GM10266 (cell line): ENCODE measurements around the gene ZBED3.
A peak's percentile ranks its signal among the peaks of the same experiment; 100 is the strongest.

Source experiments
- DNase-seq: peaks from one replicate; pipeline ENCODE4 v3.0.0; 2012; ENCODE audit errors: extremely low spot score
- CTCF ChIP-seq: IDR thresholded peaks from 2 replicates; pipeline ENCODE4 v1.5.1; 2012; ENCODE audit warnings: mild to moderate bottlenecking, low read depth; ENCODE audit not compliant: control insufficient read depth, insufficient read depth; ENCODE audit errors: missing control alignments

ZBED3 gene

DNA sequence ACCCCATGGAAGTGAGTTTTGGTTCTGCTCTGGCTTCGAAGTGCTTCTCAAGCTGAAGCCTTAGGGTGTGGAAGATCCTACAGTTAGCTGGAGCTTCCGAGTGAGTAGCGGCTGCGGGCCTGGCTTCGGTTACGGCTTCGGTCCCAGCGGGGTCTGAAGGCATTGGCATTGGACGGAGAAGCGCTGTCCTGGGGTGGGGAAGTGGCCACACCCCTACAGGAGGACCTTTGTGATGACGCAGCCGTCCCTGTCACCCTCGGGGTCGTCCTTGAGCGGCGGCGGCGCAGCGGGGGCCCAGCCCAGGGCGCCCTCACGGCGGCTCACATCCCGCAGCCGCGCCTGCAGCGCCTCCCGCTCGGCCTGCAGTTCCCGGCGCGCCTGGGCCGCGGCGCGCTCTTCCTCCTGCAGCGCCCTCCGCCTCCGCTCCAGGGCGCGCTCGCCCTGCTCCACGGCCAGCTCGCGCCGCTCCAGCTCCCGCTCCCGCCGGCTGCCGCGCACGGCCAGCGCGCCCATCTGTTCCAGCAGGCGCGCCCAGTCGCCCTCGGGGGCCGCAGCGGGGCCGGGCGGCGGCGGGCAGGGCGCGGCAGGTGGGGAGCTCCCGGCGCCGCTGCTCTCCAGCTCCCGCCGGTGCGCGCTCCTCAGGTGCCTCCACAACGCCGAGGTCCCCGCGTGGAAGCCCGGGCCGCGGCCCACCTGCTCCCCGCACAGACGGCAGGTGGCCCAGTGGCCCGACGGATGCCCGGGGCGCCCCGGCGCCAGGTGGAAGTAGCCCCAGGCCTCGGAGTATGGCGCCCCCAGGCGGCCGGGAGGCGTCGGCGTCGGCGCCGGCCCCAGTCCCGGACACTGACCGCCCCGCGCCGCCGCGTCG is 9.9 kb downstream of the ZBED3 start:
- TF ChIP-seq CTCF = peak; percentile 83
- DNase-seq = peak; percentile 91

GRCh38 chr5:77074745-77075144 is 12.3 kb downstream of the ZBED3 start:
- no peak for DNase-seq
- no peak for TF ChIP-seq CTCF

DNA sequence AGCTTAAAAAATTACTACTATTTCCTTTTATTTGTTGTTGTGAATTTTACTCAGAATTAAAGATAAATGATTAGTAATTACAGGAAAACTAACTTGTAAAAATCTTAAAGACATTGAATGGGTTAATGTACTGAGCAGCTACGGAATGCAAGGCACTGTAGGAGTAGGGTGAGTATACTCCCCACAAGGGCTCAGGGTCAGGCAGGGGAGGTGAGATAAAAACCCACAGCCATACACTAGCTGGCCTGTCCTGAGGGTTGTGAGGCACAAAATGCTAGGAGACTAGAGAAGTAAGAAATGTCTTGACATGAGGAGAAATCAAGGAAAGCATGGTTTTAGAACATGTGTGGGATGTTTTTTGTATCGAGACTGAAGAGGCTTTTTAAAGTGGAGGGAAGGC is 13.4 kb downstream of the ZBED3 start:
- TF ChIP-seq CTCF = no peak
- no peak for DNase-seq

GRCh38 chr5:77066823-77067442 is 20.2 kb downstream of the ZBED3 start:
- no peak for DNase-seq
- no peak for TF ChIP-seq CTCF

DNA sequence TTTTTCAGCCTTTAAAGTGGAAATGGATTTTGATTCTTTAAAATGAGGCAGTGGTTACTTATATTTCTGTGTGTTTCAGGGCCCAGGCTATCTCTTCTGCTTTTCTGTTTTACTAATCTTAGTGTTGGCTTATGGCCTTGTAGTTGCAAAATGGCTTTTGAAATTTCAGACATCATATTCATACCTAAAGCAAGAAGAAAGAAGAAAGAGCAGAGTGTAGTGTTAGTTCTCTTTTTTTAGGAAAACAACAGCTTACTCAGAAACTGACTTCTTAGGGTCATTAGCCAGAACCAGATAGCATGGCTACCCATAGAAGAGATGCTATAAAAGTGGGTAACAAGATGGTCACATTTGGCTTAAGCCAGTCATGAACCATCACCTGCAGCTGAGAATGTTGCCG is 20.9 kb downstream of the ZBED3 start:
- no peak for TF ChIP-seq CTCF
- no peak for DNase-seq

- TF ChIP-seq CTCF = no peak
- DNase-seq = no peak
These were observed 21.8 kb downstream of the ZBED3 start for GRCh38 chr5:77065256-77065655.

- TF ChIP-seq CTCF = no peak
- DNase-seq = no peak
These were observed 23.0 kb downstream of the ZBED3 start for GRCh38 chr5:77064040-77064439.
